KMS-11 (cell line): ENCODE results near the gene SAFB.

Experiments used
- H2AFZ ChIP-seq: fragments of 200-600 bp; sonication (generic); 2 replicates; pipeline ENCODE4 v1.6.1; 2016; ENCODE audit warnings: antibody characterized with exemption, mixed run types, low read depth
- H3K27ac ChIP-seq: fragments of 200-600 bp; sonication (generic); 2 replicates; pipeline ENCODE4 v1.6.1; 2016; ENCODE audit warnings: mild to moderate bottlenecking, mixed run types
- H3K27me3 ChIP-seq: fragments of 200-600 bp; sonication (generic); 2 replicates; pipeline ENCODE4 v1.6.1; 2017; ENCODE audit warnings: mild to moderate bottlenecking, low read depth, mixed run types, moderate library complexity; ENCODE audit not compliant: insufficient read depth
- H3K36me3 ChIP-seq: fragments of 200-600 bp; sonication (generic); 2 replicates; pipeline ENCODE4 v1.6.1; 2017; ENCODE audit warnings: mild to moderate bottlenecking, mixed run types; ENCODE audit not compliant: insufficient read depth
- H3K4me1 ChIP-seq: fragments of 200-600 bp; sonication (generic); 2 replicates; pipeline ENCODE4 v1.6.1; 2016; ENCODE audit warnings: mild to moderate bottlenecking, low read depth, mixed run types; ENCODE audit not compliant: poor library complexity, severe bottlenecking
- H3K4me2 ChIP-seq: fragments of 200-600 bp; sonication (generic); 2 replicates; pipeline ENCODE4 v1.7.0; 2016; ENCODE audit warnings: mild to moderate bottlenecking, mixed run types
- H3K4me3 ChIP-seq: fragments of 200-600 bp; sonication (generic); IDR thresholded peaks from 2 replicates; pipeline ENCODE4 v1.6.1; 2017; ENCODE audit warnings: low read depth, low read length, mixed read lengths; ENCODE audit not compliant: insufficient read depth
- H3K79me2 ChIP-seq: fragments of 200-600 bp; sonication (generic); 2 replicates; pipeline ENCODE4 v1.6.1; 2016; ENCODE audit warnings: low read depth, mixed run types; ENCODE audit not compliant: insufficient read depth
- H3K9ac ChIP-seq: fragments of 200-600 bp; sonication (generic); 2 replicates; pipeline ENCODE4 v1.6.1; 2016; ENCODE audit warnings: mild to moderate bottlenecking, mixed run types
- H4K20me1 ChIP-seq: fragments of 200-600 bp; sonication (generic); 2 replicates; pipeline ENCODE4 v1.6.1; 2016; ENCODE audit warnings: mild to moderate bottlenecking, mixed run types; ENCODE audit not compliant: insufficient read depth
- TF ChIP-seq, protein P1 (sequence below): fragments of 200-600 bp; sonication (generic); conservative IDR thresholded peaks from 2 replicates; pipeline ENCODE4 v1.6.1; 2017; ENCODE audit warnings: low read depth, mild to moderate bottlenecking, antibody characterized with exemption, low read length, moderate library complexity, mixed read lengths

The SAFB gene

DNA sequence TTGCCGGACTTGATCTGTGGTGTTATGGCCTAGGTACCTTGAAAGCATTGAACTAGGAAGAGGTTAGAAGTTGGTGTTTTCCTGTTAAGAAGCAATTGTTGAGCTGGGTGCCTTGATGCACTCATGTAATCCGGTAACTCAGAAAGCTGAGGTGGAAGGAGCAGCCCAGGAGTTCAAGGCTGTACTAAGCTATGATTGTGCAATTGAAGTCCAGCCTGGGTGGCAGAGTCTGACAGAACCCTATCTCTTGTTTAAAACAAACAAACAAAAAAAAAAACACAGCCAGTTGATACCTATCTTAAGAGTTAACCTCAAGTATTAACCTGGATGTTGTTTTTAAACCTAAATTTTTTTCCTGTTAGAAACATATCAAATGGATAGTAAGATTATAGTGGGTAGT lies 19.3 kb downstream of the SAFB start:
- H3K27ac ChIP-seq: no peak overlapping the region
- H4K20me1 ChIP-seq: peaks cover 23% of the 10 kb centered on the region
- TF ChIP-seq, protein P1, sequence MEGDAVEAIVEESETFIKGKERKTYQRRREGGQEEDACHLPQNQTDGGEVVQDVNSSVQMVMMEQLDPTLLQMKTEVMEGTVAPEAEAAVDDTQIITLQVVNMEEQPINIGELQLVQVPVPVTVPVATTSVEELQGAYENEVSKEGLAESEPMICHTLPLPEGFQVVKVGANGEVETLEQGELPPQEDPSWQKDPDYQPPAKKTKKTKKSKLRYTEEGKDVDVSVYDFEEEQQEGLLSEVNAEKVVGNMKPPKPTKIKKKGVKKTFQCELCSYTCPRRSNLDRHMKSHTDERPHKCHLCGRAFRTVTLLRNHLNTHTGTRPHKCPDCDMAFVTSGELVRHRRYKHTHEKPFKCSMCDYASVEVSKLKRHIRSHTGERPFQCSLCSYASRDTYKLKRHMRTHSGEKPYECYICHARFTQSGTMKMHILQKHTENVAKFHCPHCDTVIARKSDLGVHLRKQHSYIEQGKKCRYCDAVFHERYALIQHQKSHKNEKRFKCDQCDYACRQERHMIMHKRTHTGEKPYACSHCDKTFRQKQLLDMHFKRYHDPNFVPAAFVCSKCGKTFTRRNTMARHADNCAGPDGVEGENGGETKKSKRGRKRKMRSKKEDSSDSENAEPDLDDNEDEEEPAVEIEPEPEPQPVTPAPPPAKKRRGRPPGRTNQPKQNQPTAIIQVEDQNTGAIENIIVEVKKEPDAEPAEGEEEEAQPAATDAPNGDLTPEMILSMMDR: no peak
- H2AFZ ChIP-seq: no peak overlapping the region
- no peak overlapping the region for H3K4me2 ChIP-seq
- no peak overlapping the region for H3K4me3 ChIP-seq
- peaks cover 79% of the 10 kb centered on the region; the same call in 1 of the 2 replicates for H3K79me2 ChIP-seq
- no peaks in the 10 kb centered on the region for H3K4me1 ChIP-seq
- no peaks in the 10 kb centered on the region for H3K27me3 ChIP-seq
- no peak overlapping the region for H3K9ac ChIP-seq
- H3K36me3 ChIP-seq: peaks cover 24% of the 10 kb centered on the region; the same call in 1 of the 2 replicates

DNA sequence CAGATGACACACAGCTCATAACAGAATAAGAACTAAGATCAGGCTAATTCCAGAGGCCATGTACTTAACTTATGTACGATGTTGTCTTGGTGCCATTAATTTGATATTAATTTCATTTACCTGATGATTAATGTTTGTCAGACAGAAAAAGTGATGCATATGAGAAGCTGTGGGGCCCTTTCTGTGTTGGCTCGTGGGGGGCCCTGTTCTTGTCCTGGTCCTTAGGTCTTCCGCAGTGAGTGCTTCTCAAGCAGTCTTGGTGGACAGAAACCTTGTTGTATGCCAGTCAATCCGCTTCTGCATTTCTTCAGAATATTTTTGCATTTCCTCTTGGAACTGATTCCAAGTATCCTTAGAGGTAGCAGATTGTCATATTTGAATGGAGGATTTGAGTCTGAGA lies 20.2 kb downstream of the SAFB start:
- no peaks in the 10 kb centered on the region for H3K4me1 ChIP-seq
- TF ChIP-seq, protein P1: no peak
- H3K27me3 ChIP-seq: no peaks in the 10 kb centered on the region
- H3K9ac ChIP-seq: no peak overlapping the region
- peaks cover 27% of the 10 kb centered on the region; the same call in 1 of the 2 replicates for H3K36me3 ChIP-seq
- H3K27ac ChIP-seq: no peak overlapping the region
- H4K20me1 ChIP-seq: peaks cover 16% of the 10 kb centered on the region
- H3K4me3 ChIP-seq: no peak overlapping the region
- H2AFZ ChIP-seq: no peak overlapping the region
- peaks cover 70% of the 10 kb centered on the region; the same call in 1 of the 2 replicates for H3K79me2 ChIP-seq
- no peak overlapping the region for H3K4me2 ChIP-seq

DNA sequence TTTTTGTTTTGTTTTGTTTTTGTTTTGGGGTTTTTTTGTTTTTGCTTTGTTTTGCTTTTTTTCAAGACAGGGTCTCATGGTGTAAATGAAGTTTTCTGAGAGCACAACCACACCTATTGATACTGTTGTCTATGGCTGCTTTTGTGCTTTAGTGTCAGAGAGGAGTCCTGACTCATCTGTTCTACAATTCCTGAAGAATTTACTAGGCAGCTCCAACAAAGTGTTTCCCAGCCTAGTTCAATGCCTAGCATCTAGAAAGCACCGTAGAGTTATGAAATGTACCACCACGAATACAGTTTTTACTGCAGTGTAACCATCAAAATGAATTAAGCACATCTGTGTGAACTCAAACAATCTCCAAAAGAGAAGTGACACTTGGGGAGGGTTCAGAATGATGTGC lies 21.2 kb downstream of the SAFB start:
- Histone ChIP-seq H3K4me1 (no peaks in the 10 kb centered on the region), H4K20me1 (peaks cover 13% of the 10 kb centered on the region), H3K9ac (no peak overlapping the region), H3K4me3 (no peak overlapping the region), H2AFZ (no peak overlapping the region), H3K36me3 (peaks cover 30% of the 10 kb centered on the region; the same call in 1 of the 2 replicates), H3K4me2 (no peak overlapping the region), H3K79me2 (peaks cover 60% of the 10 kb centered on the region; the same call in 1 of the 2 replicates), H3K27ac (no peak overlapping the region), H3K27me3 (no peaks in the 10 kb centered on the region)
- TF ChIP-seq, protein P1: no peak

DNA sequence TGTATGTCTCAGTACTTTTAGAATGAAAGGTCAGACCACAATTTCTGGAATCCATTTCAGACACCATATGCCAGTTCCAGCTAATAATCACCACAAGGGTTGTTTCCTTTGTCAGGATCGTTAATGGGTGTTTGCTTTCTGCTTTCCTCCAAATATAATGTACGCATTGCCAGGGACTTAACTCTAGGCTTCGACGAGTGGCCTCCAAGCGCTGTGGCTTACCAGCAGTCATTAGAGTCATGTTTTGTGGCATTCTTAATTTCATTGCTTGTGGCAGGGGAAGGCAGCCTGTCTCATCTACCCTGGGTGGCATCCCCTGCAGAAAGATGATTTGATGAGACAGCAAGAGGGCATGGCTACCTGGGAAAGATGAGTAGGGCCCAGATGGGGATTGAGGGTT lies 22.5 kb downstream of the SAFB start:
- H3K9ac ChIP-seq: no peak overlapping the region
- TF ChIP-seq, protein P1: no peak

More for the DNA sequence above, 22.5 kb downstream of the SAFB start:
- no peaks in the 10 kb centered on the region for H3K27me3 ChIP-seq
- H3K79me2 ChIP-seq: peaks cover 47% of the 10 kb centered on the region; the same call in 1 of the 2 replicates
- no peak overlapping the region for H3K4me3 ChIP-seq
- no peaks in the 10 kb centered on the region for H3K4me1 ChIP-seq
- H4K20me1 ChIP-seq: peaks cover 11% of the 10 kb centered on the region; the same call in 1 of the 2 replicates
- H2AFZ ChIP-seq: no peak overlapping the region
- peaks cover 36% of the 10 kb centered on the region; the same call in 1 of the 2 replicates for H3K36me3 ChIP-seq
- H3K27ac ChIP-seq: no peak overlapping the region
- no peak overlapping the region for H3K4me2 ChIP-seq
